ENCODE data around the gene TMEM41A.

DNA sequence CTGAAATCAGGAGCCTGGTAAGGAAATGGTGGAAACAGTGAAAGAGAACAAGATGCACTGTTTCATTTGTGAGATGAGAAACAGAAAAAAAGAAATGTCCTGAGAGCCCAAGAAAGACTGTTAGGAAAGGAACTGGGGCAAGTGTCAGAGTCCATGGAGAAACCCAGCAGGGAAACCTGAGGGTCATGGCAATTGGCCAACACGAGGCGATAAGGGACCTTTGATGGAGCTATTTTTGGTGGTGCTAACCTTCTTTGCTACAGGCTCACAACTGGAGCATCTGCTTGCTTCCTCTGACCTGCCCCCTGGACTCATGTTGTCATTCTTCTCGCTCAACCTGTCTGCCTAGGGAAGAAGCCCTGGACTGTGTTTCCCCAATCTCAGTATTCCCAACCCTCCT, 4.2 kb upstream of the TMEM41A start:
- TF ChIP-seq POLR2AphosphoS5 (IDR thresholded peaks at IDR 0.05; ENCODE audit: low read depth, low read length) (no peak), TAF1 (IDR thresholded peaks at IDR 0.05; ENCODE audit: borderline replicate concordance, insufficient read depth, low read length) (no peak), SIN3A (IDR thresholded peaks at IDR 0.05; ENCODE audit: borderline replicate concordance, insufficient read depth, low read length) (no peak), FOXP2 (optimal IDR thresholded peaks at IDR 0.05; ENCODE audit: borderline replicate concordance, extremely low read depth, extremely low read length, insufficient read depth) (no peak)
- TF ChIP-seq, protein P1, sequence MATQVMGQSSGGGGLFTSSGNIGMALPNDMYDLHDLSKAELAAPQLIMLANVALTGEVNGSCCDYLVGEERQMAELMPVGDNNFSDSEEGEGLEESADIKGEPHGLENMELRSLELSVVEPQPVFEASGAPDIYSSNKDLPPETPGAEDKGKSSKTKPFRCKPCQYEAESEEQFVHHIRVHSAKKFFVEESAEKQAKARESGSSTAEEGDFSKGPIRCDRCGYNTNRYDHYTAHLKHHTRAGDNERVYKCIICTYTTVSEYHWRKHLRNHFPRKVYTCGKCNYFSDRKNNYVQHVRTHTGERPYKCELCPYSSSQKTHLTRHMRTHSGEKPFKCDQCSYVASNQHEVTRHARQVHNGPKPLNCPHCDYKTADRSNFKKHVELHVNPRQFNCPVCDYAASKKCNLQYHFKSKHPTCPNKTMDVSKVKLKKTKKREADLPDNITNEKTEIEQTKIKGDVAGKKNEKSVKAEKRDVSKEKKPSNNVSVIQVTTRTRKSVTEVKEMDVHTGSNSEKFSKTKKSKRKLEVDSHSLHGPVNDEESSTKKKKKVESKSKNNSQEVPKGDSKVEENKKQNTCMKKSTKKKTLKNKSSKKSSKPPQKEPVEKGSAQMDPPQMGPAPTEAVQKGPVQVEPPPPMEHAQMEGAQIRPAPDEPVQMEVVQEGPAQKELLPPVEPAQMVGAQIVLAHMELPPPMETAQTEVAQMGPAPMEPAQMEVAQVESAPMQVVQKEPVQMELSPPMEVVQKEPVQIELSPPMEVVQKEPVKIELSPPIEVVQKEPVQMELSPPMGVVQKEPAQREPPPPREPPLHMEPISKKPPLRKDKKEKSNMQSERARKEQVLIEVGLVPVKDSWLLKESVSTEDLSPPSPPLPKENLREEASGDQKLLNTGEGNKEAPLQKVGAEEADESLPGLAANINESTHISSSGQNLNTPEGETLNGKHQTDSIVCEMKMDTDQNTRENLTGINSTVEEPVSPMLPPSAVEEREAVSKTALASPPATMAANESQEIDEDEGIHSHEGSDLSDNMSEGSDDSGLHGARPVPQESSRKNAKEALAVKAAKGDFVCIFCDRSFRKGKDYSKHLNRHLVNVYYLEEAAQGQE (IDR thresholded peaks at IDR 0.05; ENCODE audit: insufficient read depth in 1 of 2, low read depth in 2 of 2, low read length in 2 of 2) = no peak

All from PFSK-1 (cell line).